MM.1S (cell line): ENCODE results near the gene COMP.

Source experiments
- EZH2 ChIP-seq: fragments of 300-600 bp; sonication (generic); optimal IDR thresholded peaks from 2 replicates; pipeline ENCODE3; 2017; ENCODE audit warnings: low read depth, mild to moderate bottlenecking, antibody characterized with exemption, low read length, mixed read lengths
- TF ChIP-seq, protein P1 (sequence below): fragments of 300-600 bp; sonication (generic); IDR thresholded peaks from 2 replicates; pipeline ENCODE4 v1.5.1; 2016; ENCODE audit warnings: antibody characterized with exemption, low read length, mixed read lengths

DNA sequence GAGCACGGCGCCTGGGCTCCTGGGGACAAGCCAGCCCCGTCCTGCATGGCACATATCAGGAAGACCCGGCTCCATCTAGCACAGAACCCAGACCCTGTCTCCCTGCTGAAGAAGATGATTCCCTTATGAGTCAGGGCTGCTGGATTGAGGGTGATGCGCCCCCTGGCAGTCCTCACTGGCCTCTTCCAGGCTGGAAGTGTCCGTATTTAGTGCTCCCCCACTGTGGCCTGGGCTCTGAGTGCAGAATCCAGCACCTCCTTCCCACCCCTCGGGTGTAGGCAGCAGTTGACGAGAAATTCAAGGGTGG lies 14.9 kb downstream of the COMP start:
- TF ChIP-seq, protein P1, sequence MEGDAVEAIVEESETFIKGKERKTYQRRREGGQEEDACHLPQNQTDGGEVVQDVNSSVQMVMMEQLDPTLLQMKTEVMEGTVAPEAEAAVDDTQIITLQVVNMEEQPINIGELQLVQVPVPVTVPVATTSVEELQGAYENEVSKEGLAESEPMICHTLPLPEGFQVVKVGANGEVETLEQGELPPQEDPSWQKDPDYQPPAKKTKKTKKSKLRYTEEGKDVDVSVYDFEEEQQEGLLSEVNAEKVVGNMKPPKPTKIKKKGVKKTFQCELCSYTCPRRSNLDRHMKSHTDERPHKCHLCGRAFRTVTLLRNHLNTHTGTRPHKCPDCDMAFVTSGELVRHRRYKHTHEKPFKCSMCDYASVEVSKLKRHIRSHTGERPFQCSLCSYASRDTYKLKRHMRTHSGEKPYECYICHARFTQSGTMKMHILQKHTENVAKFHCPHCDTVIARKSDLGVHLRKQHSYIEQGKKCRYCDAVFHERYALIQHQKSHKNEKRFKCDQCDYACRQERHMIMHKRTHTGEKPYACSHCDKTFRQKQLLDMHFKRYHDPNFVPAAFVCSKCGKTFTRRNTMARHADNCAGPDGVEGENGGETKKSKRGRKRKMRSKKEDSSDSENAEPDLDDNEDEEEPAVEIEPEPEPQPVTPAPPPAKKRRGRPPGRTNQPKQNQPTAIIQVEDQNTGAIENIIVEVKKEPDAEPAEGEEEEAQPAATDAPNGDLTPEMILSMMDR: no peak
- no peak for TF ChIP-seq EZH2
